GM19238 (cell line): ENCODE measurements around the gene TSPAN17.
"Not testable (repeated sequence)": the region's sequence is repeated elsewhere in the genome, so short reads cannot be mapped to it uniquely, and the experiment has no call there.

Experiments
- DNase-seq: peaks from one replicate; pipeline ENCODE4 v3.0.0; 2011; ENCODE audit warnings: low spot score; ENCODE audit not compliant: insufficient read length

TSPAN17 gene

DNA sequence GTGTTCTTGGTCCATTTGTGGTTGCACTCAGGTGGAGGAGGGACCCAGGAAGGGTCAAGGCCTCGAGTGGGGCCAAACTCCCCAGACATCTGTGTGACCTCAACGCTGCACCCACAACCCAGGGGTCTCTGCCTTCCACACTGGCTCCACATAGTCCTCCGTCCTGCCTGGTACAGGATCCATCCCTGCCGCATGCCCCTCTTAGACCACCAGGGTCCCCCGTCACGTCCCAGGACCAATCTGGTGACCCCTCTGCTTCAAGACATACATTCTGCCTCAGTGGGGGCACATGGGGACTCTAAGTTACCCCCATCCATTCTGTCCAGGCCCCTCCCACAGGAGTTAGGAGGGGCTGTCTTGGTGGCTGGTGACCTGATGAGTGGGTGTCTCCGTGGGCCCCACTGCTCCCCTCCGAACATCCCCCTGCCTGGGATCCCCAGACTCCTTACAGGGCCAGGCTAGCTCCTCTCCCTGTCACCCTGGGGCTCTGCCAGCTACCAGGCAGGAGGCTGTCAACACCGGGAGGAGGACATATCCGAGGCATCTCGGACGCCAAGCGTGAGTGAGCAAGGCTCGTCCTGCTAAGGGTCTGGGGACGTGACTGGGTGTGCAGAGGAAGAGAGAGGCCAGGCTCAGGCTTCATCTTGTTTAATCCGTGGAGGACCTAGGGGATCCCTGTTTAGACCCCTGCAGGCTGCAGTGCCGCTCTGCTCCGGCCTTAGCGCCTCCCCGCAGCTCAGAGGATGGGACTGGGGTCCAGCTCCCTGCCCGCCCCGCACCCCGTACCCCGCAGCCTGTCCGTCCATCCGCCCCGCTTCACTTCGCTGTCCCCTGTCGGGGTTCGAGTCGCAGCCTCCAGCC lies 32.3 kb downstream of the TSPAN17 start:
- no peak for DNase-seq

- DNase-seq = no peak
Measured at GRCh38 chr5:176680226-176680563, 32.9 kb downstream of the TSPAN17 start.

DNA sequence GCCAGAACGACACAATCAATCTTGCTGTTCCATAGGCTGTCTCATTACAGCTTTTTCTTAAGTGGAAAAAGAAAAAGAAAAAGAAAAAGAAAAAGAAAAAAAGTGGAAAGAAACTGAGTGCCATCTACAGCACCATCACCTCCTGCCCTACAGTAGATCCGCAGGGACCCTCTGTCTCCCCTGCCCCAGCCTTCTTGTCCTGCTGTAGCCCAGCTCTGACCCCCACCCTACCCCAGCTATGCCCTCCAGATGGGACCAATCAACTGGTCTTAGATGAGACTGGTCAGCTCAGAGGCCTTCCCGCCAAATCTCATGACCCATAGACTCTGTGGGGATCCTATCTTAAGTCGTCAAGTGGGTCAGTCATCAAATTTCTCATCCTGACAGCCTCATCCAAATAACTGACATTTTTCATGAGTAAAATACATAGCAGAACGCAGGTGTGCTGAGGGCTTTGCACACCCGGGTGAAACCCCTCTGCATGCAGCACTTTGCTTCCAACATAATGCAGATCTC lies 34.8 kb downstream of the TSPAN17 start:
- DNase-seq = no peak

GRCh38 chr5:176685010-176685409 lies 37.7 kb downstream of the TSPAN17 start:
- DNase-seq = no peak

DNA sequence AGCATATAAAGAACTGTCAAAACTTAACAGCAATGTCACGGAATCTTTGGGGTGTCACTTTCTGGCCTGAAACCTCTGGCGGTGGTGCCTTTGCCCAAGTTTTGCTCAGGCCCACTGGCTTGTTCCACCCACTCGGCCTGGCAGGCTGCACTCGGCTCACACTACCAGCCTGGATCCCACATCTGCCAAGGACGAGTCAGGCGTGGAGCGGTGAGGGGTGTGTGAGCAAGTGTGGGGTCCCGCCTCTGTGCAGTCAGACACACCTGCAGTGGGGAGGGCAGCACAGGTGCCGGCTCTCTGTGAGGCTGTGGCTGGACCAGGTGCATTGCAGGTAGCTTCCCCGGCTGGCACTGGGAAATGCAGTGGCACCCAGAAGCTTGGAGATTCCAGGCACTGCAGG lies 40.0 kb downstream of the TSPAN17 start:
- DNase-seq = no peak

DNA sequence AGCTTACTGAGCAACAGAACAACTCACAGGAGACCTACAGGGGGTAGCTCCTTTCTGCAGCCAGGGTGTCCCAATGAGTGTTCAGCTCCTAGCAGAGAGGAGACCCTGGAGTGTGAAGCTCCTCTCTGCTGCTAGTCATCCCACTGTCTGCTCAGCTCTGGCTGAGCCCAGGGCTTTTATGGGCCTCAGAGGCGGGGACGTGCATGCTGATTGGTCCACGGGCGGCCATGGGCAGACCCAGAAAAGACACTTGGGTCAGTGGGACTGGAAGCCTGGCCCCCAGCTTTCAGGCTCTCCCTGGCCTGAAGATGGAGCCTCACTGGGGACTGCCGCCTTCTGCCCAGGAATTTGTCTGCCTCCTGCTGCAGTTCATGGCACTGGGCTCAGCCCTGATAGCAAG lies 40.6 kb downstream of the TSPAN17 start:
- DNase-seq = no peak

DNA sequence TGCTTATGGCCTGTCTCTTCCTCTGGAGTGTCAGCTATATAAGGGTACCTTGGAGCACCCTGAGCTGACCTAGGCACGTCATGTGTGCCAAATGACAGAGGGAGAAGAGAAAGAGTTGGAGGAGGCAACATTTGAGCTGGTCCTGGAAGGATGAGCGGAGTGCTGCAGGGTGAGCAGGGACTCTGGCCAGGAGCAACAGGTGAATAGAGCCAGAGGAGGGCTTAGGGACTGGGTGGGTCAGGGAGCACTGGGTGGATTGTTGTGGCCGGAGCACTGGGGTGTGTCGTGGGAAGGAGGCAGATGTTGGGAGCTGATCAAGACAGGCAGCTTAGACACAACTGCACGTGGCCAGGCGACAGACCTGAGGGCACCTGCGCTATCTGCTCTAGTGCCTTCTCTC lies 43.6 kb downstream of the TSPAN17 start:
- DNase-seq = no peak

DNA sequence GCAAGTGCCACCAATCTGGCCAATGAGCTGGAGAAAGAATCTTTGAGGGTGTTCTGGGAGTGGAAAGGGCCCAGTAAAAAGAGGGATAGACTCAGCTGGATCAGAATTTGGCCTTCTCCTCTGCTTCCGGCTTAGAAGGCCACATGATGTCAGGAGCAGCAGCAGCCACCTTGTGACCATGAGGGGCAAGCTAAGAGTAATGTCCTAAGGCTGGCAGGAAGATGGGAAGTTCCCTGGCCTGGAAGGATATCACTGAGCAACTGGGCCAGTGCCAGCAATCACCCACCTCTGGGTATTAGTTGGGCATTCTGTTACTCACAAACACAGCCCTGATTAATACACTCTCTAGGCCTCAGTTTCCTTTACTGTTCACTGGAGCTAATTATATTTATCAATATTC lies 44.2 kb downstream of the TSPAN17 start:
- DNase-seq = no peak

GRCh38 chr5:176692326-176692725 lies 45.0 kb downstream of the TSPAN17 start:
- DNase-seq = no peak

DNA sequence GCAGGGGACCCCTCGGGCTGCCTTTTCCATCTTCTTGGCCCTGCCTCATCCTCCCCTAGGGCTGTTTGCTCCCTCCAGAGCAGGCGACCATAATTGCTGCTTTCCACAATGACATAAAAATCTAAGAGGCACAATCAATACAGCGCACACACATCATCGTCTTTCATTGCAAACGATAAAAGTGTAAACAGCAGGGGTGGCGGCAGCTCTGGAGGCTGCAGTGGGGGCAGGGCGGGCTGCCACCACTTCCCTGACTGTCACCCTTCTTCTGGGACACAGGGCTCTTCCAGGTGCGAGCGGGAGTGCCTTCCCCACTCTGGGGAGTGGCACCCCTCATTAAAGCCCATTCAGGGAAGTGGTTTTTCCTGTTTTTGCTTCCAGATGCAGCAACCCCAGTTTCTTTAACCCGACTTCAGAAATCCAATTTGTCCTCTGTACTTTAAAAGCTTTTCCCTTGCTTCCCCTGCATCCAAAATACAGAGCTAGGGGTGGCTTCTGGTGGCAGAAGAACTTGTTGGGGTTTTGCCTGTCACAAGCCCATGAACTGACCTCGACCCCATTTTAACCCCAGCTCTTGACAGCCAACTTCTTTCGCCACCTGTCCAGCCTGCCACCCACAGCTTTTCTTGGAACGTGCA lies 45.7 kb downstream of the TSPAN17 start:
- DNase-seq = no peak

GRCh38 chr5:176693477-176693851 lies 46.2 kb downstream of the TSPAN17 start:
- no peak for DNase-seq

DNA sequence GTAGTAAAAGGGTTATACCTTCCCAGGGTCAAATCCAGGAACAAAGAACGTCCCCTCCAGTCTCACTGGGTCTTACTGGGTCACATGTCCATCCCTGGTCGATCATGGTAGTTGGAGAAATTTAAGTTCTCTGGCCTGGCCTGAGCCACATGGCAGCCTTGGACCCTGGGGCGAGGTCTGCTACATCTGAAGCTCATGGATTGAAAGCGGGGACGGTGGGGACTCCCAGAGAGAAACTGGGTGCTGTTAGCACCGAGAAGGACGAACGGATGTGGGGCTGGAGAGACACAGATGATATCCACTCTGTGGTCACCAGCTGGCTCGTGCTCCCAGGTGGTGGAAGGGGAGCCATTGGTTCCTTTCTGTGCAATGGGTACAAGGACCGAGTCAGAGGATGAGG lies 46.9 kb downstream of the TSPAN17 start:
- DNase-seq = no peak

- no peak for DNase-seq
Measured at GRCh38 chr5:176694631-176695030, 47.3 kb downstream of the TSPAN17 start.

- DNase-seq = no peak
Measured at GRCh38 chr5:176695073-176695472, 47.8 kb downstream of the TSPAN17 start.

DNA sequence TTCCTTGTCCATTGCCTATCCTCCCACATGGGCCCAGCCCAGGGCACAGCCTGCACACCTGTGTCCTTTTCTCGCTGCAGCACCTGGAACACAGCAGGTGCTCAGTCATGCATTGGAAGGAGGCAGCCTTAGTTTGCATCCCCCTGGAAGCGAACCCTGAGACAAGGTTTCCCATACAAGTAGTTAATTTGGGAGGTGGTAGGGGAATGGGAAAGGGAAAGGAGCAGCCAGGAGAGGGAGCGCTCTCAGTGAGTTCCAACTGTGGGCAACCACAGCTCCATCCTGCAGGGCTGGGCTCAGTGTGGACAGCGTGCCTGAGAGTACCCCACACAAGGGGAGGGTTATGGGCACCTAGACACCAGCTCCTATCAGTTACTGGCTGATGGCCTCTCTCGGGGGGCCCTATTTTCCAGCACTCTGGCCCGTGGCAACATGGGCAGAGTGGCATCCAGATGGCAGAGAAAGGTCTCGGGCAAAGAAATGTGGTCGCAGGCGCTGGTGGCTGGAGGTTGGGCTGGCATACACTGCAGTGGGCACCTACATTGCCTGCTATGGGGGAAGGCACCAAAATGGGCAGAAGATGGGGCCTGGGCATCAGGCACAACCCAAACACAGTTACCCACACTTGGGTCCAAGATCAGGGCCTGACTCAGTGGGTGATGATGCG lies 50.1 kb downstream of the TSPAN17 start:
- DNase-seq = no peak

GRCh38 chr5:176697934-176698538 lies 50.8 kb downstream of the TSPAN17 start:
- DNase-seq = no peak

GRCh38 chr5:176699446-176699845 lies 52.2 kb downstream of the TSPAN17 start:
- DNase-seq = not testable (repeated sequence)

GRCh38 chr5:176700239-176700847 lies 53.1 kb downstream of the TSPAN17 start:
- DNase-seq = no peak

DNA sequence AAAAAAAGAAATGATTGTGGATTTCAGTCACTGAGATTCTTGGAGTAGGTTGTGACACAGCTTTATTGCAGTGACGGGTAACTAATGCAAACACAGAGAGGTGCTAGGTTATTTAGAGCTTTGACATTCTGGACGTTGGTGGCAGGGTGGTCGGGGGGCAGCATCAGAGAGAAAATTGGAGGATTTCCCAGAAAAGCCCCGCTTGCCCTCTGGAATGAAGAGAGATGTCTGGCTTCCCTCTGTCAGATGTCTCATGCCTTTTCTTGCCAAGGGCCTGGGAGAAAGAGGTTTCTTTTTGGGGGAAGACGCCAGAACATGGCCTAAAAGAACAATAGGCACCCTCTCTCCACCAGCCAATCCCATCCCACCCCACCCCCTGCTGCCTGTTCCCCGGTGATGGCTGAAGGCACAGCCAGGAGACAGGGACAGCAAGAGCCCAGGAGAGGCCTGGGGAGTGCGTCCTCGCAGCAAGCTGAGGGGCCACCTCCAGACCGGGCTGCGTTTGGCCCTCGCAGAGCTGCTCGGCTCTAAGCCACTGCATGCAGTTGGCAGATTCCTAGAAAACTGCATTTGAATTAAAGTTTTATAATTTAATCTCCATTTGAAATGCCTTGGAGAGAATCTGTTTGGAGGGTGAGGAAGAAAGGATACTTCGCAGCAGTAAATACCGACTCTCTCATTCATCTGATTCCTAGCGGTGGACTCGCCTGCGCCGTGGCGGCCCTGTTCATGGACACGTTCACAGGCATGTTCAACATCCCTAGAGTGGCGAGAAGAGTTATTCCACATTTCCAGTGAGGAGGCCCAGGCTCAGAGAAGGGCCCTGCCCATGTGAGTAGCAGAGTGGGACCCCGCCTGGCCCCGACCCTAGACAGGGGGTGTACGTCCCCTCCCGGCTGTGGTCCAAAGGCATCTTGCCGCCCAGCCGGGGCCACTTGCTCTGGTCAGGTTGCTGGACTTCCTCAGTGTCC lies 55.7 kb downstream of the TSPAN17 start:
- no peak for DNase-seq

DNA sequence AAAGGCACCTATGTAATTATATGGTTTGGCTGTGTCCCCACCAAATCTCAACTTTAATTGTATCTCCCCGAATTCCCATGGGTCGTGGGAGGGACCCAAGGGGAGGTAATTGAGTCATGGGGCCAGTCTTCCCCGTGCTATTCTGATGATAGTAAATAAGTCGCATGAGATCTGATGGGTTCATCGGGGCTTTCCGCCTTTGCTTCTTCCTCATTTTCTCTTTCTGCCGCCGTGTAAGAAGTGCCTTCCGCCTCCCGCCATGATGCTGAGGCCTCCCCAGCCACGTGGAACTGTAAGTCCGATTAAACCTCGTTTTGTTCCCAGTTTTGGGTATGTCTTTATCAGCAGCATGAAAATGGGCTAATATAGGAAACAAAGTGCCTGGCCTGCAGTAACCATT lies 56.6 kb downstream of the TSPAN17 start:
- DNase-seq = no peak
